ENCODE results near the gene TMA16.
"Not testable (repeated sequence)": the region's sequence is repeated elsewhere in the genome, so short reads cannot be mapped to it uniquely, and the experiment has no call there.

TMA16 gene

DNA sequence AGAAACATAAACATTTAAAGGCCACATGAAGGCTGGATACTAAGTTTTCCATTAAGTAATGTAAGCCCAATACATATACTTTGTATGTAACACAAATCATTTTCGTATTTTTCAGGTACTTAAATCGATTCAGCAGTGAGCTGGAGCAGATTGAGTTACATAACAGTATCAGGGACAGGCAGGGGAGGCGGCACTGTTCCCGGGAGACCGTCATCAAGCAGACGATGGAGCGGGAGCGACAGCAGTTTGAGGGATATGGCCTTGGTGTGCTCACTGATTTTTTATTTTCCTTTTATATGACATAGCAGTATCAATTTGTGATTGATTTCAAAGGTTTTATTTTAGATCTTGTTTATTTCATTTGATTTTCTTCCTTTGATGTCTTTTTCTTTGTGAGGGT is 20.7 kb downstream of the TMA16 start:
- no peaks in the 10 kb centered on the region for H3K9me3 ChIP-seq (ENCODE audit: control insufficient read depth, insufficient read depth, low read length)
- no peaks in the 10 kb centered on the region for H3K4me1 ChIP-seq (ENCODE audit: control insufficient read depth, insufficient read depth, low read length)
- no peak overlapping the region for H3K4me3 ChIP-seq (ENCODE audit: low read depth, low read length)
- peaks cover 94% of the 10 kb centered on the region for H3K36me3 ChIP-seq (ENCODE audit: control insufficient read depth, insufficient read depth, low read length)
- no peak overlapping the region for H3K27ac ChIP-seq (ENCODE audit: low read depth, low read length)
- no peak overlapping the region for H3K9ac ChIP-seq (ENCODE audit: low read depth, low read length)
- no peaks in the 10 kb centered on the region for H3K27me3 ChIP-seq (ENCODE audit: control insufficient read depth, insufficient read depth, low read length)

DNA sequence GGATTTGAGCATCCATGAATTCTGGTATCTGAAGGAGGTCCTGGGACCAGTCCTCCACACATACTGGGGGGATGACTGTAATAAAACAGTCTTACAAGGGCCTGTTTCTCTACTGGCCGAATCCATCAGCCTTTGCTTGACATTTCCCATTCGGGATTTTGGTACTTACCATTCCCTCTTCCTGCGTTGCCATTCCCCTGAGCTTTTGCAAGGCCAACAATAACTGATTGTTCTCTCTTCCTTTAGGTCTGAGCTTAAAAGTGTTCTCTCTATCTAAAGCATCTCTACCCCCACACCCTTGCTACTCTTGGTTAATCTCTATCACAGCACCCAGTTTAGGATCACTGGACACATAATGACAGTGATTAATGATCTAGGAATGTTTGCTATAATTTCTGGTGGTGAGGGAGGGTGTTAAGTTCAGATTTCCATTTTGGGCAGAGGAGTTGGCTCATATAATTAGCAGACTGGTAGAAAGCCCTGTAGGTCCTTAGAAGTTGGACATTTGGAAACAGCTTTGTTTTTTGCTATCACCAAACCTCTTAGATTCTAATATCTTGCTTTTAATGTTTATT is 29.4 kb downstream of the TMA16 start:
- H3K4me3 ChIP-seq (ENCODE audit: low read depth, low read length): no peak overlapping the region
- no peaks in the 10 kb centered on the region for H3K27me3 ChIP-seq (ENCODE audit: control insufficient read depth, insufficient read depth, low read length)
- no peaks in the 10 kb centered on the region for H3K9me3 ChIP-seq (ENCODE audit: control insufficient read depth, insufficient read depth, low read length)
- H3K9ac ChIP-seq (ENCODE audit: low read depth, low read length): 0 out of 2 replicates have a peak overlapping the region, but pooled peaks have one; percentile 23
- H3K36me3 ChIP-seq (ENCODE audit: control insufficient read depth, insufficient read depth, low read length): peaks cover 95% of the 10 kb centered on the region
- no peak overlapping the region for H3K27ac ChIP-seq (ENCODE audit: low read depth, low read length)
- H3K4me1 ChIP-seq (ENCODE audit: control insufficient read depth, insufficient read depth, low read length): peaks cover 6% of the 10 kb centered on the region

DNA sequence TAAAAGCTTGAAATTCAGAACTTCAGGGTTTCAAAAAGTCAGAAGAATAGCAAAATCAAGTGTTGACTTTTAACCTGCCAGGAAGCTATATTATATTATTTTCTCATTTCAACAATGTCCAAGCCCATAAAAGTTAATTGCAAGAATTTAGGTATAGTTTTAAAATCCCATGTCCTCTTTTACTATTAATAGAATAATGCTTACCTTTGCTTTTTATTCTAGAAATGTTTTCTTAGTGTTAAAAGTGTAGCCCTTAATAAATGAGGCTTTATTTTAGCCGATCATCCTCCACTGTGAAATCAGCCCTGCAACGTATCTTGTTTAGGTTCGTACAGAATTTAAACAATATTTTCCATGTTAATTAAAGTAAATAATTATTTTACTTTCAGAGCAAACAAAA is 31.5 kb downstream of the TMA16 start:
- Histone ChIP-seq H3K4me3 (ENCODE audit: low read depth, low read length) (no peak overlapping the region), H3K9ac (ENCODE audit: low read depth, low read length) (no peak overlapping the region), H3K27ac (ENCODE audit: low read depth, low read length) (no peak overlapping the region), H3K36me3 (ENCODE audit: control insufficient read depth, insufficient read depth, low read length) (peaks cover 94% of the 10 kb centered on the region), H3K4me1 (ENCODE audit: control insufficient read depth, insufficient read depth, low read length) (peaks cover 6% of the 10 kb centered on the region), H3K9me3 (ENCODE audit: control insufficient read depth, insufficient read depth, low read length) (no peaks in the 10 kb centered on the region), H3K27me3 (ENCODE audit: control insufficient read depth, insufficient read depth, low read length) (no peaks in the 10 kb centered on the region)

DNA sequence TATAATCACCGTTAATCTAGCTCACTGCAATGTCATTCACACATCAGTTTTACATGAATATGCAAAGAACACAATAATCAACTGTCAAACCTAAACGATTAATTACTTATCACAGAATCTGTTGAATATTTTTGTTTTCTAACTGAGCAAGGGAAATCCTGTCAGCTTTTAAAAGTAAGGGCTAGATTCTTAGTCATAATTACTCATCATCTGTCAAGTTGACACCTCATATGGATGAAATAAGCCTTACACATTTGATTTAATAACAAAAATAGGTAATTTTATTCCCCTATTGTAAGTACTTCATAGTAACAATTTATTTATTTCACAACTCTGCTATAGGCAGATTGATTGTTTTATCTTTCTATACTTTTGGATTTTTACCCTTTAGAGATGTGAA is 32.7 kb downstream of the TMA16 start:
- H3K4me3 ChIP-seq (ENCODE audit: low read depth, low read length): no peak overlapping the region
- no peaks in the 10 kb centered on the region for H3K9me3 ChIP-seq (ENCODE audit: control insufficient read depth, insufficient read depth, low read length)
- no peaks in the 10 kb centered on the region for H3K27me3 ChIP-seq (ENCODE audit: control insufficient read depth, insufficient read depth, low read length)
- no peak overlapping the region for H3K27ac ChIP-seq (ENCODE audit: low read depth, low read length)
- peaks cover 6% of the 10 kb centered on the region for H3K4me1 ChIP-seq (ENCODE audit: control insufficient read depth, insufficient read depth, low read length)
- H3K9ac ChIP-seq (ENCODE audit: low read depth, low read length): no peak overlapping the region
- peaks cover 88% of the 10 kb centered on the region for H3K36me3 ChIP-seq (ENCODE audit: control insufficient read depth, insufficient read depth, low read length)

DNA sequence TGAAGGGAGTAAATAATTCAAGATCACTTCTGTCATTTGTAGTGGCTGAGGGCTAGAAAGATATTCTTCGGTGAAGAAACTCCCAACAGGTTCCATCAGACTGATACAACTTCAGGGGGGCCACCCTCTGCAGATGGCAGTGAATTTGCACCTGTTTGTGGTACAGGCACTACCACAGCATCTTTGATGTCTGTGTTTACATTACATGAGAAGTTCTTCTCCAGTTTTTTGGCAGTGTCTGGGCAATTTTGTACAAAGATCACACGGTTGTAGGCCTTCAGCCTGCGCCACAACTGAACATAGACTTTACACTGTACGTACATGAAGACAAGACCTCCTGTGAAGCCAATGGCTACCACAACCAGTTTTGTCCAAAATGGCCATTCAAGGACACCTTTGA is 34.2 kb downstream of the TMA16 start:
- Histone ChIP-seq H3K9me3 (ENCODE audit: control insufficient read depth, insufficient read depth, low read length) (no peaks in the 10 kb centered on the region), H3K4me1 (ENCODE audit: control insufficient read depth, insufficient read depth, low read length) (peaks cover 5% of the 10 kb centered on the region), H3K36me3 (ENCODE audit: control insufficient read depth, insufficient read depth, low read length) (peaks cover 73% of the 10 kb centered on the region), H3K9ac (ENCODE audit: low read depth, low read length) (no peak overlapping the region), H3K27me3 (ENCODE audit: control insufficient read depth, insufficient read depth, low read length) (no peaks in the 10 kb centered on the region), H3K4me3 (ENCODE audit: low read depth, low read length) (no peak overlapping the region), H3K27ac (ENCODE audit: low read depth, low read length) (no peak overlapping the region)

DNA sequence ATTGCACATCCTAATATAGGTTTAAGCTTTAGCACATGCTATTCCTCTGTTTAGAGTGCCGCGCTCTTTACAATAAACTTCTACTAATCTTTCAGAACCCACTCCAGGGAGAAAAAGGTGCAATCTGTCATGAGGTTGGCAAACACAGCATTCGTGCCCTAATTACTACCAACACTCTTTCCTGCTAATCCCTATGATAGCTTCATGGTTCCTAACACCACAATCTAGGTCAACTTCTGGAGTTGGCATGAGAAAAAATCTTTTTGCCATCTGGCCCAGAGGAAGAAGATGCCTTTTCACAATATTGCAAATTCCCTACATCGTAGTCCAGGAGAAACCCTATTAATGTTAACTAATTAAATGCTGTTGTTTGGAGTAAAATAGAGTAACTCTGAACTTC is 39.6 kb downstream of the TMA16 start:
- Histone ChIP-seq H3K27me3 (ENCODE audit: control insufficient read depth, insufficient read depth, low read length) (no peaks in the 10 kb centered on the region), H3K9me3 (ENCODE audit: control insufficient read depth, insufficient read depth, low read length) (no peaks in the 10 kb centered on the region), H3K9ac (ENCODE audit: low read depth, low read length) (no peak overlapping the region), H3K36me3 (ENCODE audit: control insufficient read depth, insufficient read depth, low read length) (peaks cover 23% of the 10 kb centered on the region), H3K4me3 (ENCODE audit: low read depth, low read length) (no peak overlapping the region), H3K4me1 (ENCODE audit: control insufficient read depth, insufficient read depth, low read length) (peaks cover 3% of the 10 kb centered on the region; the same call in 1 of the 2 replicates), H3K27ac (ENCODE audit: low read depth, low read length) (no peak overlapping the region)

DNA sequence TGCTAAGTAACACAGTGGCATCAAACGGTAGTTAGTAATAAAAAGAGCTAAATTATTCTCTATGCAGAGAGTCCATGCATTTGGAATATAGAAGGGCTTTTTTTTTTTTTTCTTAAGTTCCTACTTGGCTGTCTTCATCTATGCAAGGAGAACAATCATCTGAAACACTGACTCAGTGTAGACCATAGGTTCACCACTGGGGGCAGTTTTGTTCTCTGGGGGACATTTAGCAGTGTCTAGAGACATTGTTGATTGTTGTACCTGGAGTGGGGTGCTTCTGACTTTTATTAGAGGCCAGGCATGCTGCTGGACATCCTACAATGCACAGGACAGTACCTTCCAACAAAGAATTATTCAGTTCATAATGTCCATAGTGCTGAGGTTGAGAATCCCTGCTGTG is 41.2 kb downstream of the TMA16 start:
- H3K36me3 ChIP-seq (ENCODE audit: control insufficient read depth, insufficient read depth, low read length): peaks cover 8% of the 10 kb centered on the region
- no peaks in the 10 kb centered on the region for H3K27me3 ChIP-seq (ENCODE audit: control insufficient read depth, insufficient read depth, low read length)
- no peak overlapping the region for H3K9ac ChIP-seq (ENCODE audit: low read depth, low read length)
- no peak overlapping the region for H3K4me3 ChIP-seq (ENCODE audit: low read depth, low read length)
- no peaks in the 10 kb centered on the region for H3K9me3 ChIP-seq (ENCODE audit: control insufficient read depth, insufficient read depth, low read length)
- peaks cover 3% of the 10 kb centered on the region; the same call in 1 of the 2 replicates for H3K4me1 ChIP-seq (ENCODE audit: control insufficient read depth, insufficient read depth, low read length)
- H3K27ac ChIP-seq (ENCODE audit: low read depth, low read length): no peak overlapping the region

DNA sequence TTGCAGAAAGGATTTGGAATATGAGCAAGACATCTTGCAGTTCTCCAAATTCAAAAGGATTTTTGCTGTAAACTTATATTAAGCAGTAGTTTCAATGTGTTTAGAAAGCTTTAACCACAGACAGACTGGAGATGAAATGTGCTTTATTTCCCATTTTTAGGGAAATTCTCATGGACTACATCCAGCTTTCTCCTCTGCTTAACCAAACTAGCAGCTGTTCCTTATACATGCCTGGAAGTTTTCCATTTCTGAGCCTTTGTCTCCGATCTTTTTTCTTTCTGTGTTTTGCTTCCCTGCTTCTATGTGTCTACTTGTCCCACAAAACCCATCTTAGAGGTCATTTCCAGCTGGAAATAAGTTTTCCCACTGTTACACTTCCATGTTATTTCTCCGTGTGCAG is 41.6 kb downstream of the TMA16 start:
- no peak overlapping the region for H3K4me3 ChIP-seq (ENCODE audit: low read depth, low read length)
- no peaks in the 10 kb centered on the region for H3K27me3 ChIP-seq (ENCODE audit: control insufficient read depth, insufficient read depth, low read length)
- H3K27ac ChIP-seq (ENCODE audit: low read depth, low read length): no peak overlapping the region
- no peak overlapping the region for H3K9ac ChIP-seq (ENCODE audit: low read depth, low read length)
- peaks cover 3% of the 10 kb centered on the region; the same call in 1 of the 2 replicates for H3K4me1 ChIP-seq (ENCODE audit: control insufficient read depth, insufficient read depth, low read length)
- no peaks in the 10 kb centered on the region for H3K9me3 ChIP-seq (ENCODE audit: control insufficient read depth, insufficient read depth, low read length)
- peaks cover 4% of the 10 kb centered on the region for H3K36me3 ChIP-seq (ENCODE audit: control insufficient read depth, insufficient read depth, low read length)

DNA sequence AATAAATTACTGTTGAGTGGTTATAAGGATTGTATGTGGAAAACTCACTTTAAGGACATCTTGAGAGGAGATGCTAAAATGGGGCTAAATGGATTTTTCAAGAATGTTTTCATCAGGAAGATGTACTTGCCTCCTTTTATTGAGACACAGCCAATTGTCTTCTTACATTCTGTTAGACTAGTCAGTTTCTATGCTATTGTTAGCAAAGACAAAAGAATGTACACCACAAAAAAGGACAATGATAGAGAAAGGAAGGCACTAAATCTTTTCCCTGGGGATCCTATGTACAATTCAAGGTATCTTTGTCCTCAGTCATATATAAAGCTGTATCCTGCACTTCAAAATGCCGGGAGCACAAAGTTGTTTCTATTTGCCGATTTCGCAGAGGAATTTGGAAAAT is 42.6 kb downstream of the TMA16 start:
- Histone ChIP-seq H3K27ac (ENCODE audit: low read depth, low read length) (no peak overlapping the region), H3K27me3 (ENCODE audit: control insufficient read depth, insufficient read depth, low read length) (no peaks in the 10 kb centered on the region), H3K4me1 (ENCODE audit: control insufficient read depth, insufficient read depth, low read length) (peaks cover 3% of the 10 kb centered on the region; the same call in 1 of the 2 replicates), H3K9me3 (ENCODE audit: control insufficient read depth, insufficient read depth, low read length) (no peaks in the 10 kb centered on the region), H3K9ac (ENCODE audit: low read depth, low read length) (no peak overlapping the region), H3K36me3 (ENCODE audit: control insufficient read depth, insufficient read depth, low read length) (no peaks in the 10 kb centered on the region), H3K4me3 (ENCODE audit: low read depth, low read length) (no peak overlapping the region)

DNA sequence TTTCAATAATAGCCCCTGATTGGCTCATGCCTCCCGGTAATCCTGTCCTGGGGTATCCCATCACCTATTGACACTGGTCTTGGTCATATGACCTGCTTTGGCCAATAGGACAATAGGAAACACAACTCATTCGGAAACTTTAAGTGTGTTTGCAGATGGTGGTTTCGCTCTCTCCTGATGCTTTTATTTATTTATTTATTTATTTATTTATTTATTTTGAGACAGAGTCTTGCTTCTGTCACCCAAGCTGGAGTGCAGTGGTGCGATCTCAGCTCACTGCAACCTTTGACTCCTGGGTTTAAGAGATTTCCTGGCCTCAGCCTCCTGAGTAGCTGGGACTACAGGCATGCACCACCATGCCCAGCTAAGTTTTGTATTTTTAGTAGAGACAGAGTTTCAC is 44.3 kb downstream of the TMA16 start:
- not testable (repeated sequence) for H3K4me3 ChIP-seq (ENCODE audit: low read depth, low read length); H3K9ac ChIP-seq (ENCODE audit: low read depth, low read length); H3K9me3 ChIP-seq (ENCODE audit: control insufficient read depth, insufficient read depth, low read length); H3K27me3 ChIP-seq (ENCODE audit: control insufficient read depth, insufficient read depth, low read length); H3K36me3 ChIP-seq (ENCODE audit: control insufficient read depth, insufficient read depth, low read length); H3K27ac ChIP-seq (ENCODE audit: low read depth, low read length); H3K4me1 ChIP-seq (ENCODE audit: control insufficient read depth, insufficient read depth, low read length)

DNA sequence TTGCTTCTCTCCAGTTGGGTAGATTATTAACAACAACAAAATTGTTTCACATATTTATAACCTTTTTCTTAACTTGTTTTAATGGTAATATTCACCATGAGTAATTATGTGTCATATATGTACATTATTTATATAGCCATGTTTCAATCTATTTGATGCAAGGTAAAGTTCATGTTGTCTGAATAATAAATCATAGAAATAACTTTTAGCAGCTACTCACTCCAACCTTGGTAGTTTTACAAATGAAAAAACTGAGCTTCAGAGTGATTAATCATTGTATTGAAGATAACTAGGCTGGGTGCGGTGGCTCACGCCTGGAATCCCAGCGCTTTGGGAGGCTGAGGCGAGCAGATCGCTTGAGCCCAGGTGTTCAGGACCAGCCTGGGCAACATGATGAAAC is 46.0 kb downstream of the TMA16 start:
- H3K4me1 ChIP-seq (ENCODE audit: control insufficient read depth, insufficient read depth, low read length): peaks cover 6% of the 10 kb centered on the region; the same call in 1 of the 2 replicates
- no peaks in the 10 kb centered on the region for H3K9me3 ChIP-seq (ENCODE audit: control insufficient read depth, insufficient read depth, low read length)
- H3K4me3 ChIP-seq (ENCODE audit: low read depth, low read length): no peak overlapping the region
- no peak overlapping the region for H3K9ac ChIP-seq (ENCODE audit: low read depth, low read length)
- no peak overlapping the region for H3K27ac ChIP-seq (ENCODE audit: low read depth, low read length)
- H3K27me3 ChIP-seq (ENCODE audit: control insufficient read depth, insufficient read depth, low read length): no peaks in the 10 kb centered on the region
- no peaks in the 10 kb centered on the region for H3K36me3 ChIP-seq (ENCODE audit: control insufficient read depth, insufficient read depth, low read length)

All from HUES48 (cell line).